K562 (cell line): ENCODE data around the gene MAZ. TPM values are rescaled to one million over a fixed set of nuclear protein-coding genes. Genes with fewer than 3 reads are reported as not detected.

Experiments
- BHLHE40 ChIP-seq: IDR thresholded peaks from 2 replicates; pipeline ENCODE4 v1.6.1; 2011; ENCODE audit warnings: low read length, improper control_type of control experiment
- EGR1 ChIP-seq: fragments of 450-650 bp; conservative IDR thresholded peaks from 2 replicates; pipeline ENCODE4 v1.6.1; 2017; ENCODE audit warnings: mild to moderate bottlenecking
- FOXK1 ChIP-seq: sonication (generic); formaldehyde crosslinking; IDR thresholded peaks from 2 replicates; pipeline ENCODE4 v1.8.0; 2022; ENCODE audit warnings: missing genetic modification reagents, mild to moderate bottlenecking, borderline replicate concordance
- FOXO4 ChIP-seq: fragments of 450-650 bp; formaldehyde crosslinking; IDR thresholded peaks from 2 replicates; pipeline ENCODE4 v1.4.0; 2020; ENCODE audit warnings: mild to moderate bottlenecking, moderate library complexity
- LARP7 ChIP-seq: fragments of 450-650 bp; IDR thresholded peaks from 2 replicates; pipeline ENCODE4 v1.6.1; 2016
- MITF ChIP-seq: IDR thresholded peaks from 2 replicates; pipeline ENCODE4 v1.6.1; 2014; ENCODE audit warnings: antibody characterized with exemption
- MTF1 ChIP-seq: fragments of 250-450 bp; sonication (Bioruptor Pico); IDR thresholded peaks from 2 replicates; pipeline ENCODE4 v1.9.0; 2021; ENCODE audit warnings: moderate library complexity, mild to moderate bottlenecking, inconsistent platforms, borderline replicate concordance
- NCOR1 ChIP-seq: fragments of 450-650 bp; IDR thresholded peaks from 2 replicates; pipeline ENCODE4 v1.6.1; 2016; ENCODE audit warnings: mild to moderate bottlenecking, moderate library complexity
- PPARD ChIP-seq: fragments of 250-450 bp; sonication (Bioruptor Pico); IDR thresholded peaks from 2 replicates; pipeline ENCODE4 v1.8.0; 2022; ENCODE audit warnings: inconsistent platforms, mild to moderate bottlenecking, moderate library complexity
- TBP ChIP-seq: optimal IDR thresholded peaks from 2 replicates; pipeline ENCODE3; 2011; ENCODE audit warnings: low read depth, low read length, improper control_type of control experiment
- THRB ChIP-seq: fragments of 450-650 bp; formaldehyde crosslinking; conservative IDR thresholded peaks from 2 replicates; pipeline ENCODE4 v1.4.0; 2022; ENCODE audit warnings: mild to moderate bottlenecking, missing genetic modification characterization
- YBX1 ChIP-seq: fragments of 450-650 bp; IDR thresholded peaks from 2 replicates; pipeline ENCODE4 v1.7.1; 2016; ENCODE audit warnings: mild to moderate bottlenecking
- ZBTB11 ChIP-seq, 3 experiments: fragments of 200-800 bp in 1 of 3; fragments of 250-450 bp in 1 of 3; fragments of 450-650 bp in 1 of 3; sonication (Bioruptor Pico) in 1 of 3; sonication (Bioruptor generic) in 1 of 3; formaldehyde crosslinking in 1 of 3; IDR thresholded peaks; 2 replicates each; pipeline versions ENCODE4 v1.6.1 to v1.8.0; 2016 to 2022; ENCODE audit warnings: mild to moderate bottlenecking in 2 of 3, missing genetic modification characterization in 2 of 3, missing compliant biosample characterization in 1 of 3, moderate library complexity in 1 of 3
- ZMIZ1 ChIP-seq, 2 experiments: fragments of 150-350 bp in 1 of 2; IDR thresholded peaks; 2 replicates each; pipeline ENCODE4 v1.6.1; 2012 to 2016; ENCODE audit warnings: low read depth in 2 of 2, low read length in 2 of 2, mild to moderate bottlenecking in 1 of 2, moderate library complexity in 1 of 2
- polyA plus RNA-seq, 8 experiments: library from polyadenylated mRNA; depleted of rRNA in 4 of 8; stranded (reverse) in 5 of 8; unstranded in 3 of 8; fragments of >200 nt; fragmentation: Nextera tagmentation in 2 of 8; fragmentation: Illumina TruSeq in 1 of 8; extraction: Ambion mirVana in 2 of 8; extraction: Trizol in 1 of 8; gene quantifications; 2 replicates each; pipeline versions ENCODE4 v1.2.1 to v1.2.3, GENCODE V29; 2011 to 2014; ENCODE audit warnings: inconsistent platforms in 1 of 8, missing spikeins in 1 of 8
- total RNA-seq, 7 experiments: library from RNA; depleted of rRNA in 6 of 7; stranded (reverse); fragments of >200 nt in 6 of 7; fragmentation: Illumina TruSeq in 2 of 7; extraction: Trizol in 2 of 7; gene quantifications; 2 replicates each; pipeline versions ENCODE4 v1.2.1 to v1.2.3, GENCODE V29; 2011 to 2021; ENCODE audit warnings: low replicate concordance in 1 of 7

Gene MAZ
- total and polyA plus RNA-seq, 9 of the 15 experiments (the other 6 are each of a cell fraction or from before 2014, with no cell fraction given) = 45.4 to 532 (median 250) TPM

- TF ChIP-seq ZBTB11 (CRISPR knock-in tag; IDR thresholded peaks at IDR 0.05) = peak in 2 of 3 experiments; percentile 66 to 90; a peak in 4 of 6 replicates
- no peak for TF ChIP-seq YBX1
- TF ChIP-seq LARP7 = no peak
- peak in 1 of 2 experiments; percentile 54; a peak in 2 of 4 replicates for TF ChIP-seq ZMIZ1 (IDR thresholded peaks at IDR 0.05; ENCODE audit: low read depth in 2 of 2, low read length in 2 of 2)
- peak; percentile 94 for TF ChIP-seq MITF
- peak; percentile 74 for TF ChIP-seq TBP
- peak; percentile 95 for TF ChIP-seq EGR1
- TF ChIP-seq NCOR1 = peak; percentile 56; the same call in 1 of the 2 replicates
- no peak for TF ChIP-seq MTF1
- TF ChIP-seq BHLHE40 = peak; percentile 73
- TF ChIP-seq FOXK1 (CRISPR knock-in tag) = no peak; the same call in 1 of the 2 replicates
- peak; percentile 83; the same call in 1 of the 2 replicates for TF ChIP-seq THRB (CRISPR knock-in tag)
- TF ChIP-seq PPARD (CRISPR knock-in tag) = no peak
- TF ChIP-seq FOXO4 (CRISPR knock-in tag) = peak; percentile 76; the same call in 1 of the 2 replicates
These were observed 864 bp upstream of the MAZ start (continued) for GRCh38 chr16:29805232-29806098.
